HG02759 (cell line): Measurements from ENCODE around the gene MYL5.
"Not testable (repeated sequence)": the region's sequence is repeated elsewhere in the genome, so short reads cannot be mapped to it uniquely, and the experiment has no call there.

Experiments
- ATAC-seq: cut with Tn5 transposase; IDR thresholded peaks from one replicate; pipeline ENCODE4 v1.9.1; 2021; ENCODE audit warnings: mild to moderate bottlenecking, moderate library complexity; ENCODE audit not compliant: unreplicated experiment

Gene MYL5

GRCh38 chr4:635851-636627, 38.3 kb upstream of the MYL5 start:
- ATAC-seq: no peak

- no peak for ATAC-seq
Measured at GRCh38 chr4:636628-637159, 37.6 kb upstream of the MYL5 start.

- no peak for ATAC-seq
Measured at GRCh38 chr4:637536-638280, 36.6 kb upstream of the MYL5 start.

- ATAC-seq: not testable (repeated sequence)
Measured at GRCh38 chr4:642366-642765, 32.0 kb upstream of the MYL5 start.

- ATAC-seq: no peak
Measured at GRCh38 chr4:646460-646859, 27.9 kb upstream of the MYL5 start.

GRCh38 chr4:647481-647880, 26.9 kb upstream of the MYL5 start:
- no peak for ATAC-seq

- ATAC-seq: no peak
Measured at GRCh38 chr4:648579-649292, 25.6 kb upstream of the MYL5 start.

- no peak for ATAC-seq
Measured at GRCh38 chr4:649293-649625, 25.1 kb upstream of the MYL5 start.

GRCh38 chr4:649751-650310, 24.5 kb upstream of the MYL5 start:
- no peak for ATAC-seq

- ATAC-seq: no peak
Measured at GRCh38 chr4:650461-650860, 23.9 kb upstream of the MYL5 start.

- no peak for ATAC-seq
Measured at GRCh38 chr4:650951-651883, 23.1 kb upstream of the MYL5 start.

- no peak for ATAC-seq
Measured at GRCh38 chr4:651884-652642, 22.3 kb upstream of the MYL5 start.

GRCh38 chr4:653080-653821, 21.1 kb upstream of the MYL5 start:
- no peak for ATAC-seq

GRCh38 chr4:653831-654502, 20.4 kb upstream of the MYL5 start:
- no peak for ATAC-seq

GRCh38 chr4:654503-654845, 19.9 kb upstream of the MYL5 start:
- no peak for ATAC-seq

GRCh38 chr4:654871-655463, 19.4 kb upstream of the MYL5 start:
- ATAC-seq: no peak

- no peak for ATAC-seq
Measured at GRCh38 chr4:655464-656151, 18.7 kb upstream of the MYL5 start.
